ENCODE data around the gene CFAP100. TPM values are rescaled to one million over a fixed set of nuclear protein-coding genes. Genes with fewer than 3 reads are reported as not detected.

The CFAP100 gene
- total RNA-seq, 1 experiment from 2014 or later, result not detected

DNA sequence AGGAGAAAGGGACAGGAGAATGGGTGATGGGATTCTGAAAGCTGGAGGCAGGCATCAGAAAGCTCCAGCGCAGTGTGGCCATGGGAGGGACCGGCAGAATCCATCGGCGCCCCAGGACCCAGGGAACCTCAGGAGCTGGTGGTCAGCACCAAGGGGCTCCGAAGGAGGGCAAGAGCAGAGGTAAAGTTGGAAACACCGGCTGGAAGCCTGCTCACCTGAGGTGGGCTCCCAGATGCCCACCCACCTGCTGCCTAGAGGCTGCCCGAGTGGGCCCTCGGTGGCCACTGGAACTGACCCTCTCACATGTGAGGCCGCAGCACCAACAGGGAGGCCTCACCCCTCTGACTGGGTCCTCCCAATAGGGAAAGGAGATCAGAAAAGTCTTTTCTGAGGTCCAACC, 91.2 kb downstream of the CFAP100 start:
- H3K36me3 Mint-ChIP-seq (ENCODE audit: insufficient read depth, unreplicated experiment), result no peaks in the 10 kb centered on the region
- ChIA-PET POLR2A (no interaction called here), CTCF (no interaction called here)
- Histone ChIP-seq H3K9me3 (no peaks in the 10 kb centered on the region), H3K36me3 (ENCODE audit: control insufficient read depth, insufficient read depth, low read length) (no peaks in the 10 kb centered on the region), H3K4me3 (ENCODE audit: low read depth, low read length) (no peak overlapping the region), H3K27me3 (replicated peaks; ENCODE audit: control insufficient read depth, insufficient read depth, low read length) (no peaks in the 10 kb centered on the region), H3K4me1 (no peaks in the 10 kb centered on the region)
- TF ChIP-seq CTCF (IDR thresholded peaks at IDR 0.05; ENCODE audit: insufficient read depth in 1 of 2, low read depth in 1 of 2, low read length in 1 of 2, severe bottlenecking in 1 of 2, unreplicated experiment in 1 of 2), result no peak
- no peaks in the 10 kb centered on the region for H3K9me3 Mint-ChIP-seq (ENCODE audit: unreplicated experiment)
- no peak for DNase-seq
- H3K27me3 Mint-ChIP-seq (ENCODE audit: insufficient read depth, unreplicated experiment), result no peaks in the 10 kb centered on the region
- no peaks in the 10 kb centered on the region for H3K4me1 Mint-ChIP-seq (ENCODE audit: low read depth, unreplicated experiment)
- intact Hi-C loops (cut with micrococcal nuclease; ENCODE audit: unreplicated experiment), result no loop called here
- no peak overlapping the region for H3K27ac Mint-ChIP-seq (ENCODE audit: unreplicated experiment)
- no TSS peak for BruUV-seq (replicated peaks)
- H3K4me3 Mint-ChIP-seq (ENCODE audit: unreplicated experiment), result no peak overlapping the region

Other genes starting within 250 kb of the CFAP100 start
- 0.07 and 0.41 TPM in 2 replicates for gene ALDH1L1, start 214.3 kb upstream of the CFAP100 start, total RNA-seq (2022)
- 2.7 and 3.9 TPM in 2 replicates for gene KLF15, start 37.5 kb upstream of the CFAP100 start, total RNA-seq (2022)
- 28.1 and 28.7 TPM in 2 replicates for gene ZXDC, start 81.0 kb downstream of the CFAP100 start, total RNA-seq (2022)
- gene UROC1, start 122.9 kb downstream of the CFAP100 start, total RNA-seq (2022), result not detected in 2 replicates
- 17.0 and 25.3 TPM in 2 replicates for gene CHST13, start 129.2 kb downstream of the CFAP100 start, total RNA-seq (2022)
- not detected in 2 replicates for gene C3orf22, start 164.0 kb downstream of the CFAP100 start, total RNA-seq (2022)

All from Caco-2 (cell line).